Omental fat pad (tissue), 4 donors: ENCODE measurements around the gene SLC8A1. TPM values are rescaled to one million over a fixed set of nuclear protein-coding genes. Genes with fewer than 3 reads are reported as not detected.
A peak's percentile ranks its signal among the peaks of the same experiment; 100 is the strongest.

Experiments
- ATAC-seq: fragments of 150-250 bp; one replicate; pipeline ENCODE4 v1.9.1; 2016; ENCODE audit warnings: mild to moderate bottlenecking, moderate library complexity; ENCODE audit not compliant: low FRiP score
- DNase-seq: peaks from one replicate; pipeline ENCODE4 v3.0.0-alpha.2; 2019; ENCODE audit warnings: low spot score
- CTCF ChIP-seq, 3 donors: fragments of 450-650 bp; IDR thresholded peaks; one replicate each; pipeline ENCODE4 v1.5.1; 2016 to 2017; ENCODE audit warnings: antibody characterized with exemption in 3 of 3, mild to moderate bottlenecking in 3 of 3, moderate library complexity in 2 of 3
- total RNA-seq, 4 donors: library from RNA; depleted of rRNA; stranded (reverse); fragments of >200 nt; gene quantifications; one replicate each; pipeline ENCODE4 v1.1.0, GENCODE V29; 2016

SLC8A1 gene
- total RNA-seq, 4 donors from 2014 or later = 17.5 to 47.0 (median 30.0) TPM

- no peak for TF ChIP-seq CTCF (IDR thresholded peaks at IDR 0.05)
- DNase-seq = no peak
- ATAC-seq = no peak
These were observed 345.8 kb downstream of the SLC8A1 start for GRCh38 chr2:40106061-40106460.

GRCh38 chr2:40105593-40105992 is 346.3 kb downstream of the SLC8A1 start:
- ATAC-seq = no peak
- no peak for TF ChIP-seq CTCF (IDR thresholded peaks at IDR 0.05)

GRCh38 chr2:40103590-40103989 is 348.3 kb downstream of the SLC8A1 start:
- no peak for TF ChIP-seq CTCF (IDR thresholded peaks at IDR 0.05)
- ATAC-seq (peak; percentile 57), DNase-seq (no peak)

More at GRCh38 chr2:40105593-40105992, 346.3 kb downstream of the SLC8A1 start:
- DNase-seq = no peak

- no peak for TF ChIP-seq CTCF (IDR thresholded peaks at IDR 0.05)
- DNase-seq (no peak), ATAC-seq (peak; percentile 91)
These were observed 348.7 kb downstream of the SLC8A1 start for GRCh38 chr2:40103163-40103562.

- ATAC-seq (no peak), DNase-seq (no peak)
- TF ChIP-seq CTCF (IDR thresholded peaks at IDR 0.05) = no peak
These were observed 349.4 kb downstream of the SLC8A1 start for GRCh38 chr2:40102447-40102846.

- no peak for TF ChIP-seq CTCF (IDR thresholded peaks at IDR 0.05)
- ATAC-seq (peak; percentile 16), DNase-seq (no peak)
These were observed 350.7 kb downstream of the SLC8A1 start for GRCh38 chr2:40101131-40101575.

GRCh38 chr2:40100676-40101075 is 351.2 kb downstream of the SLC8A1 start:
- ATAC-seq (no peak), DNase-seq (no peak)
- TF ChIP-seq CTCF (IDR thresholded peaks at IDR 0.05) = no peak
